Fibroblast of the aortic adventitia (primary cell): ENCODE data around the gene DFFA. TPM values are rescaled to one million over a fixed set of nuclear protein-coding genes. Genes with fewer than 3 reads are reported as not detected.

ENCODE experiments used
- DNase-seq: peaks from one replicate; pipeline ENCODE4 v3.0.0-alpha.2; 2010; ENCODE audit warnings: low read depth
- H3K4me3 ChIP-seq: 2 replicates; pipeline ENCODE4 v1.5.1; 2011; ENCODE audit warnings: low read depth, mild to moderate bottlenecking, control low read depth, low read length, moderate library complexity
- CTCF ChIP-seq: IDR thresholded peaks from 2 replicates; pipeline ENCODE4 v1.5.1; 2011; ENCODE audit warnings: mild to moderate bottlenecking, low read length, control low read depth, inconsistent platforms; ENCODE audit not compliant: insufficient read depth
- total RNA-seq: library from RNA; depleted of rRNA; stranded (reverse); fragments of >200 nt; gene quantifications from 2 replicates; pipeline ENCODE4 v1.2.3, GENCODE V29; 2012; ENCODE audit warnings: low replicate concordance

Gene DFFA
- total RNA-seq, 1 donor, result 36.6 TPM

- no peak for DNase-seq
- TF ChIP-seq CTCF, result no peak
- no peak overlapping the region for H3K4me3 ChIP-seq
Observed at GRCh38 chr1:10504249-10504648, 31.9 kb upstream of the DFFA start.

DNA sequence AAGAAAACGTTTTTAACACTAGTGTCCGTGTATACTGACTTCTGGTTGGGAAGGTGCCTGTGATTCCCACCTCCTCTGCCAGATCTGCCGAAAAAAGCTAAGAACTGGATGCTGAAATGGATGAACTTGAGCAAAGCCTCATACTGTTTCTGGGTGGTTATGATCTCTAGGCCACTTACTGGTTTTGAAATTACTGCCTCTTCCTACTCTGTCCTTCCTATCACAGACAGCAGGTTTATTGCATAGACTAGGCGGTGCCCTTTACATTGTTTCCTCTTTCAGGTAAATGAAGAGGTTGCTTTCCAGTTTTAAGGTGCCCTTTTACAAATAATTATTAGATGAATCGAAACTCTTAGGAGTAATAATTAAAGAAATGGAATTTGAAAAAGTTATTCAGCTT, 29.9 kb upstream of the DFFA start:
- DNase-seq, result no peak
- no peak overlapping the region for H3K4me3 ChIP-seq
- no peak for TF ChIP-seq CTCF

- H3K4me3 ChIP-seq, result no peak overlapping the region
- no peak for TF ChIP-seq CTCF
- DNase-seq, result no peak
Observed at GRCh38 chr1:10498231-10498630, 25.9 kb upstream of the DFFA start.

DNA sequence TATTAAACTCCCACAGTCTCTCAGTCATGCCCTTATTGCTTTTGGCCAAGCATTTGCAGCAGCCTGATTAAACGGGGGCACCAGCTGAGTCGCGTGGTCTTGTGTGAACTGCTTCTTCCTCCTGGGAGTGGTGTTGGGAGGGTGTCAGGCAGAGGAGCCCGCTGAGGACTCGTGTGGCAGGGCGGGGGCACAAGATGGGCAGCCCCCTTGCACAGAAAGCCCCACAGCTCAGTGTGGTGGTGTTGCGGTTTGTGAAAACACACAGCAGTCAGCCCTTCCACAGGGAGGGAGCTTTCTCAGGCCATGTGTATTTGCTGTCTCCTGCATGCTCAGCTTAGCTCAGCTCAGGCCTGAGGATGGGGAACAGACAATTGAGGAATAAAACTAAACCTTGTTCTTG, 24.8 kb upstream of the DFFA start:
- H3K4me3 ChIP-seq, result no peak overlapping the region
- no peak for TF ChIP-seq CTCF
- DNase-seq, result no peak

DNA sequence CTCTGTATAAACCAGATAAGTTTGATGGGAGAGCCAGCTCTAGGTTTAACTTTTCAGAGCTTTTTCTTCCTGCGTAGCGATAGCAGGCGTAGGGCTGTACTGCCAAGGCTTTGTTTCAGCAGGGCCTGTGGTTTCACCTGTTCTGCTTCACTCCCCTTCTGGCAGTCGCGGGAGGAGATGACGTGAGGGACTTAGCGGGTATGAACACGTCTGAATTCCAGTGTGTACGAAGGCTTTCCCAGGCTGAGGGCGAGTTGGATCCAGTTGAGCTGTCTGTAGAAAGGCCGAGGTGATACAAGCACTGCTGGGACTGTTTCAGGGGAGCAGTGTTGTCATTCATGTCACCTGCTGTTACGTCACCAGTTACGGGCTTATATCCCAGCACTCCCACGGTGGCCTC, 23.6 kb upstream of the DFFA start:
- no peak for TF ChIP-seq CTCF
- DNase-seq, result no peak
- H3K4me3 ChIP-seq, result no peak overlapping the region

- no peak for DNase-seq
- TF ChIP-seq CTCF, result no peak
- H3K4me3 ChIP-seq, result peak overlapping the region; percentile 40
Observed at GRCh38 chr1:10495475-10495817, 23.1 kb upstream of the DFFA start.

- peak overlapping the region; percentile 59 for H3K4me3 ChIP-seq
- TF ChIP-seq CTCF, result peak; percentile 94
- DNase-seq, result peak; percentile 71
Observed at GRCh38 chr1:10494754-10495474, 22.6 kb upstream of the DFFA start.
